ENCODE measurements around the gene PAEP.
"Not testable (repeated sequence)": the region's sequence is repeated elsewhere in the genome, so short reads cannot be mapped to it uniquely, and the experiment has no call there.

Gene PAEP

DNA sequence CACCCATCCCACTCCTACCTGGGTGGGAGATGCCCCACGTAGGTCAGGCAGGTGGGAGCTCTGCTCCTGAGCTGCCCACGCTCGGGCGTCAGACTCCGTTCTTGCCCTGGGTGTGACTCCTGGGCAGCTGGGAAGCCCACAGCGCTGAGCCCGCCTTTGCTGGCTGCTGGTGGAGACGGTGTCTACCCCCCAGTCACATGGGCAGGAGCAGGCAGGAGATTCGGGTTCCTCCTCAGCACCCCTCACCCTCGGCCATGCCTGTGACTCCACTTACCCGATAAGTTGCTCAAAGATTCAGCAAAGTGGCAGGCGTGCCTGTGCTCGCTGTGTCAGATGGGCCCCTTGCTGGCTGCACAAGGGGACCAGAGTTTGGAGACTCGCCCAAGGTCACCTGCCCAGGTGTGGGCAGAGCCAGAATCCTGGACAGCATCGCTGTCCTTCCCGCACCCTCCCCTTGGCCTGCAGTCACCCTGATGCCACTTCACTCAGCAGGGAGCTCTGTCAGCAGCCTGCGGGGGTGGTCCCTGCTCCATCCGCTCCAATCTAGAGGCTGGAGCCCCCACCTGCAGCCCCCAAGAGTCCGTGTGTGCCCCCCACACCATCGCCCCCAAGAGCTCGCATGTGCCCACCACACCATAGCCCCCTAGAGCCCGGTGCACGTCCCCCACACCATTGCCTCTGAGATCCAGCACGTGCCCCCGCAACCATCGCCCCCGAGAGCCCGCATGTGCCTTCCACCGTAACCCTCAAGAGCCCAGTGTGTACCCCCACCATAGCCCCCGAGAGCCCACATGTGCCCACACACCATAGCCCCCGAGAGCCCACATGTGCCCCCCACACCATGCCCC, 36.1 kb upstream of the PAEP start:
- DNase-seq (ENCODE audit: low read depth in 2 of 2, low spot score in 1 of 2), result no peak

DNA sequence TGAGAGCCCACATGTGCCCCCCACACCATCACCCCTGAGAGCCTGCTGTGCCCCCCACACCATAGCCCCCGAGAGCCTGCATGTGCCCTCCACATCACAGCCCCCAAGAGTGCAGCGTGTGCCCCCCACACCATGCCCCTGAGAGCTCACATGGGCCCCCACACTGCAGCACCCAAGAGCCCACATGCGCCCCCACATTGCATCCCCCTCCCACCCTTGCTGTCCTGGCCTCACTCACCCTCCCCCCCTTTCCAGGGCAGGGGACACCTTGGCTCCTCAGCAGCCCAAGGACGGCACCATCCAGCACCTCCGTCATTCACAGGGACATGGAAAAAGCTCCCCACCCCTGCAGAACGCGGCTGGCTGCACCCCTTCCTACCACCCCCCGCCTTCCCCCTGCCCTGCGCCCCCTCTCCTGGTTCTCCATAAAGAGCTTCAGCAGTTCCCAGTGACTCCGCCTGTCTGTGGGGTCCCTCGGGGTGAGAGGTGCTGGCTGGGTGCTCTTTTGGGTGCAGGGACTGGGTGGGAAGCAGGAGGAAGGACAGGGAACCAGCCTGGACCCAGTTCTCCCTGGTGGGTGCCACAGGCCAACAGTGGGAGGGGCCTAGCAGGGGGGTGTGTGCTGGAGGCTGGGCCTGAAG, 35.3 kb upstream of the PAEP start:
- no peak for DNase-seq (ENCODE audit: low read depth in 2 of 2, low spot score in 1 of 2)

DNA sequence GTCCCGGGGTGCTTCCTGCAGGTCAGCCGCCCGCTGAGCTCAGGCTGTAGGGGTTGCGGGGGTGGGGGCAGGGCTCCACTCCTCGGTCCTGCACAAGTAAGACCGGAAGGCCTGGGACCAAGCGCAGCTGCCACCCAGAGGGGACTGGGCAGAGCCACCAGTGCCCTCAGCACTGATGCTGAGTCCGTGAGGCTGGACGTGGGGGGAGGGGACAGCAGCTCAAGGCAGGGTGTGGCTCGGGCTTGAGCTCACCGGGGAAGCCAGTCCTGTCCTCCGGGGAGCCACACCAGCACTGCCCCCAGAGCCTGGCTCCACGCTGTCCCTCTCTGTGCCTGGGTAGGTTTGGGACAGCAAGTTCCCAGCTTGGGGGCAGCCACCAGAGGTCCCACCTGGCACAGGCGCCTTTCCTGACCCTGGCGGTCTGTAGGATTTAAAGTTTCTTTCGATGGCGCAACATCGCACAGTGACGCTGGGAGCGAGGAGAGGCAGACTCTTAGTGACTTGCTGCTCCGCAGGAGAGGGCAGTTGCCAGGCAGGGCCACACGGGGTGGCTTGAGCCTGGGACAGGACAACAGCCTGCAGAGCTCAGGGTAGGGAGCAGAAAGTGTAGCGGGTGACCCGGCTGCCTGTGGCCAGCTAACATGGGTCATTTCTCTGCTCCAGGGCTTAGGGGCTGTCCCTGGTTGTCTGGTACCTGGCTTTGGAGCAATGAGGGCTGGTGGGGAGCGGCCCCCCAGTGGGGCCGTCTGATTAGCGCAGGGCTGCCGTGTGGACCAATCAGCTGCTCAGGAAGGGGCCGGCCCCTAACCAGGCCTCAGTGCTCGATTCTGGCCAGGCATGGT, 34.6 kb upstream of the PAEP start:
- no peak for DNase-seq (ENCODE audit: low read depth in 2 of 2, low spot score in 1 of 2)

DNA sequence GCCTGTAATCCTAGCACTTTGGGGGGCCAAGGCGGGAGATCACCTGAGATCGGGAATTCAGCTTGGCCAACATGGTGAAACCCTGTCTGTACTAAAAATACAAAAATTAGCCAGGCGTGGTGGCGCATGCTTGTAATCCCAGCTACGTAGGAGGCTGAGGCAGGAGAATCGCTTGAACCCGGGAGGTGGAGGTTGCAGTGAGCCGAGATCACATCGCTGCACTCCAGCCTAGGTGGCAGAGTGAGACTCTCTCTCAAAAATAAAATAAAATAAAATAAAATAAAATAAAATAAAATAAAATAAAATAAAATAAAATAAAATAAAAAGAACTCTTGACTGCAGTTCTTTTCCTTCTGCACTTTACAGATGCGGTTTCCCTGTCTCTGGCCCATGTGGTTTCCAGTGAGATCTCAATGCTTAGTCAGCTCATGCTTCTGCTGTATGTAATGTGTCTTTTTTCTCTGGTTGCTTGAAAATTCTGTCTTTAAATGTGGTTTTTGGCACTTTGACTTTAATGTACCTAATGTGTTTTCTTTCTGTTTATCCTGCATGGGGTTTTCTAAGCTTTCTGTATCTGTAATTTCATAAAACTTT, 32.6 kb upstream of the PAEP start:
- not testable (repeated sequence) for DNase-seq (ENCODE audit: low read depth in 2 of 2, low spot score in 1 of 2)

DNA sequence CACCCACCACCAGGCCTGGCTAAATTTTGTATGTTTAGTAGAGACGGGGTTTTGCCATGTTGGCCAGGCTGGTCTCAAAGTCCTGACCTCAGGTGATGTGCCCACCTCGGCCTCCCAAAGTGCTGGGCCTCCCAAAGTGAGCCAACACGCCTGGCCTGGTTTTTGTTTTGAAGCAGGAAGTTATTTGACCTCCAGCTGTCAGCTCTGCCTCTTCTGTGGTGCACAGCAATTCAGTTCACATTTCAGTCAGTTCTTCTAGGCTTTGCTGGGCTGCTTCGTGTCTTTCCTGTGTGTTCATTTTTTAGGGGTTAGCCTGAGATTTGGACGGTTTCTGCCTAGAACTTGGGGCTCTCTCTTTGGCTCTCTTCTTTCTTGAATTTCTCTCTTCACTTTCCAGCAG, 31.4 kb upstream of the PAEP start:
- no peak for DNase-seq (ENCODE audit: low read depth in 2 of 2, low spot score in 1 of 2)

GRCh38 chr9:135531096-135531495, 30.5 kb upstream of the PAEP start:
- DNase-seq (ENCODE audit: low read depth in 2 of 2, low spot score in 1 of 2), result no peak

- DNase-seq (ENCODE audit: low read depth in 2 of 2, low spot score in 1 of 2), result no peak
Observed at GRCh38 chr9:135533113-135533512, 28.4 kb upstream of the PAEP start.

GRCh38 chr9:135533674-135534073, 27.9 kb upstream of the PAEP start:
- DNase-seq (ENCODE audit: low read depth in 2 of 2, low spot score in 1 of 2), result no peak

DNA sequence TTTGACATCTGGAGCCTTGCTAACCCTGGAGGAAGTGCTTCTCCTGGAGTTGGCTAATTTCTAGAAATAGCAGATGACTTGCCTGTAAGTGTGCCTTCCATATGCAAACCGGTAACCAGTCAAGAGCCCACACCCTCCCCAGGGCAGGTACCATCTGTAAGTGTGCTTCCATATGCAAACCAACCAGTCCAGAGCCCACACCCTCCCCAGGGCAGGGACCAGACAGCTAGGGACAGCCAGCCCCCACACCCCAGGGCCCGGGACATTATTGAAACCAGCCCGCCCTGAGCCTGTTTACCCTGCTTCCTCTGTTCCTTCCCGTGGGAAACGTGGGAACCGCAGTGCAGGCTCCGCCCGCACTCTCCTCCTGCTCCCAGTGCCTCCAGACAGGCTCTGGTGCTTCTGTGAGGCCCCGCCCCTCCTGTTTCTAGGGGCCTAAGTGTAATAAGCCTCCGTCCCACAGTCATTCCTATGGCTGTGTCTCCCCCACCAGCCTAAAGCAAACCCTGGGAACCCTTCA, 27.3 kb upstream of the PAEP start:
- DNase-seq (ENCODE audit: low read depth in 2 of 2, low spot score in 1 of 2), result not testable (repeated sequence)

DNA sequence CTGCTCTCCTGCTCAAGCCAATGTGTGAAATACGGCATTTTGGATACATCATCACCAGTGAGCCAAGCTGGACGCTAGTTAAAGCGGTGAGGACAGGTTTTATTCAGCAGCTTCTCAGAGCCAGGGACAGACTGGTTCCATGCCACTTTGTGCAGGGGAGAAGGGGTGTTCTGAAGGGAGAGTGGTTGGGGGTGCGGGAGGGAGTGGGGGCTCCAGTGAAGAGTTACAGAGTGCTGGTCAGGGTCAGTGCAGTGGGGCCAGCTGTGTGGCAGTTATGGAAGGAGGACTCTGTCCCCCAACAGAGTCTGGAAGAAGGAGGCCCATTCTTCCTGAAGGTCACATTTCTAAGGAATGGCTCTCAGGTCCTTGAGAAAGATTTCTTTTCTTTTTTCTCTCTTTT, 26.7 kb upstream of the PAEP start:
- not testable (repeated sequence) for DNase-seq (ENCODE audit: low read depth in 2 of 2, low spot score in 1 of 2)

DNA sequence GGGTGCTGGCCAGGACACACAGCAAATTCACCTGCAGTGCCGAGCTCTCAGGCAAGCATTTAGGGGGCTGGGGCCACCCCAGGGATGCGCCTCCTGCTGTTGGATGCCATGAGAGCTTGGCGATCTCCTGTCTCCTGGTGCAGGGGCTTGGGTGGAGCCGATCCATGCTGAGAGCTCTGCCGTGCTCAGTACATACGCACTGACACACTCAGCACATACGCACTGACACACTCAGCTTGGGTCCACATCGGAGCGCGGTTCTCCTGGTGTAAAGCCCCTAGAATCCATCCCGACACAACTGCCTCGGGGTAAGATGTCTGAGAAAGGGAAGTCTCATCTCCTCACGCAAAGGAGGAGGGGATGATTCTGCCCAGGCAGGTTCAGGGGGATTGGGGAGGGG, 25.9 kb upstream of the PAEP start:
- DNase-seq (ENCODE audit: low read depth in 2 of 2, low spot score in 1 of 2), result not testable (repeated sequence)

- DNase-seq (ENCODE audit: low read depth in 2 of 2, low spot score in 1 of 2), result no peak
Observed at GRCh38 chr9:135536216-135536615, 25.3 kb upstream of the PAEP start.

DNA sequence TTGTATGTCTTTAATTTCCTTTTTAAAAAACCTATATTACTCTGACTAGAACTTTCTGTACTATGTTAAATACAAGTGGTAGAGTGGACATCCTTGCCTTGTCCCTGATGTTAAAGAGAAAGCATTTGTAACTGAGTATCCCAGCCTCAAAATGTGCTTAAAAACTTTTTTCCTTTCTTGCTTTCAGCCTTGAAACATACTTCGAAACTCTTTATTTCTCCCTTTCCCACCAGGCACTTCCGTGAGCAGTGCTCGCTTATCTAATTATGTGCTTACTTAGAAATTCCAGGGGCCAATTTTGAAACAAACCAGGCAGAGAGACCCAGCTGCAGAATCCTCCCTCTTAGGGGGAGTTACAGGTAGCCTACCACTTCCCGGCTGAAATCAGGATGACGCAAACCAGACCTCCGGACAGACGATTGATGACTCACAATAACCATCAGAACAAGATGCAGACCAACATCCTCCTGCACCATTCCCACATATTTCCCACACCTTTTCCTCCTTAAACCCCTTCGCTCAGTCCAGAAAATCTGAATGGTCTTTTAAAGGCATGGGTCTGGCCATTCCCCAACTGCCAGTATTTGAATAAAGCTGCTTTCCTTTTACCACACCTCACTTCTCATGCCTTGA, 18.2 kb upstream of the PAEP start:
- DNase-seq (ENCODE audit: low read depth in 2 of 2, low spot score in 1 of 2), result not testable (repeated sequence)

GRCh38 chr9:135544981-135545635, 16.4 kb upstream of the PAEP start:
- DNase-seq (ENCODE audit: low read depth in 2 of 2, low spot score in 1 of 2), result no peak

GRCh38 chr9:135545646-135546176, 15.8 kb upstream of the PAEP start, which contains the start of gene OBP2A:
Gene OBP2A (plus strand): TSS chr9:135546126. CDS start chr9:135546181, 55 bp downstream.
- DNase-seq (ENCODE audit: low read depth in 2 of 2, low spot score in 1 of 2), result not testable (repeated sequence)

- not testable (repeated sequence) for DNase-seq (ENCODE audit: low read depth in 2 of 2, low spot score in 1 of 2)
Observed at GRCh38 chr9:135546792-135547617, 14.6 kb upstream of the PAEP start.

GRCh38 chr9:135547756-135548736, 13.5 kb upstream of the PAEP start:
- no peak for DNase-seq (ENCODE audit: low read depth in 2 of 2, low spot score in 1 of 2)
